ENCODE data around the gene PDE3A. TPM values are rescaled to one million over a fixed set of nuclear protein-coding genes. Genes with fewer than 3 reads are reported as not detected.

Gene PDE3A
- total RNA-seq, 2 experiments from 2014 or later = not detected

- DNase-seq = no peak
- Mint-ChIP-seq H3K4me3 (no peak overlapping the region), H3K27ac (no peak overlapping the region), H3K36me3 (ENCODE audit: low read depth) (no peaks in the 10 kb centered on the region), H3K27me3 (peaks cover 39% of the 10 kb centered on the region), H3K4me1 (peaks cover 6% of the 10 kb centered on the region), H3K9me3 (no peaks in the 10 kb centered on the region)
- POLR2A ChIA-PET = no interaction called here
- CTCF ChIA-PET = no interaction called here
Measured at GRCh38 chr12:20366776-20367409, 1.4 kb upstream of the PDE3A start.

GRCh38 chr12:20367583-20368113 lies 689 bp upstream of the PDE3A start:
- H3K36me3 Mint-ChIP-seq (ENCODE audit: low read depth) = no peaks in the 10 kb centered on the region
- peaks cover 41% of the 10 kb centered on the region for H3K27me3 Mint-ChIP-seq
- no peaks in the 10 kb centered on the region for H3K9me3 Mint-ChIP-seq
- H3K4me1 Mint-ChIP-seq = peaks cover 6% of the 10 kb centered on the region
- H3K4me3 Mint-ChIP-seq = no peak overlapping the region
- DNase-seq = no peak
- ChIA-PET CTCF (no interaction called here), POLR2A (no interaction called here)
- no peak overlapping the region for H3K27ac Mint-ChIP-seq

- no peak overlapping the region for H3K27ac Mint-ChIP-seq
- DNase-seq = no peak
- CTCF ChIA-PET = no interaction called here
- peak overlapping the region; percentile 32 for H3K4me3 Mint-ChIP-seq
- POLR2A ChIA-PET = no interaction called here
- no peaks in the 10 kb centered on the region for H3K9me3 Mint-ChIP-seq
- H3K36me3 Mint-ChIP-seq (ENCODE audit: low read depth) = no peaks in the 10 kb centered on the region
- H3K27me3 Mint-ChIP-seq = peaks cover 44% of the 10 kb centered on the region
- peaks cover 6% of the 10 kb centered on the region for H3K4me1 Mint-ChIP-seq
Measured at GRCh38 chr12:20368651-20369304, 441 bp downstream of the PDE3A start.

GRCh38 chr12:20369305-20370013 lies 1.1 kb downstream of the PDE3A start:
- no peak overlapping the region for H3K4me3 Mint-ChIP-seq
- no peak overlapping the region for H3K27ac Mint-ChIP-seq
- no peaks in the 10 kb centered on the region for H3K36me3 Mint-ChIP-seq (ENCODE audit: low read depth)
- ChIA-PET POLR2A (no interaction called here), CTCF (no interaction called here)
- H3K27me3 Mint-ChIP-seq = peaks cover 44% of the 10 kb centered on the region
- H3K9me3 Mint-ChIP-seq = no peaks in the 10 kb centered on the region
- peaks cover 6% of the 10 kb centered on the region for H3K4me1 Mint-ChIP-seq
- DNase-seq = no peak

GRCh38 chr12:20370014-20370386 lies 1.7 kb downstream of the PDE3A start:
- Mint-ChIP-seq H3K4me1 (peaks cover 6% of the 10 kb centered on the region), H3K36me3 (ENCODE audit: low read depth) (no peaks in the 10 kb centered on the region), H3K27me3 (peaks cover 44% of the 10 kb centered on the region), H3K9me3 (no peaks in the 10 kb centered on the region), H3K4me3 (no peak overlapping the region), H3K27ac (no peak overlapping the region)
- POLR2A ChIA-PET = no interaction called here
- CTCF ChIA-PET = no interaction called here
- no peak for DNase-seq

GRCh38 chr12:20370866-20371519 lies 2.7 kb downstream of the PDE3A start:
- no peak overlapping the region for H3K27ac Mint-ChIP-seq
- no peaks in the 10 kb centered on the region for H3K9me3 Mint-ChIP-seq
- H3K4me3 Mint-ChIP-seq = no peak overlapping the region
- H3K4me1 Mint-ChIP-seq = peaks cover 6% of the 10 kb centered on the region
- peaks cover 46% of the 10 kb centered on the region for H3K27me3 Mint-ChIP-seq
- H3K36me3 Mint-ChIP-seq (ENCODE audit: low read depth) = no peaks in the 10 kb centered on the region
- no peak for DNase-seq
- POLR2A ChIA-PET = no interaction called here
- CTCF ChIA-PET = no interaction called here

- peaks cover 40% of the 10 kb centered on the region for H3K27me3 Mint-ChIP-seq
- no peaks in the 10 kb centered on the region for H3K9me3 Mint-ChIP-seq
- DNase-seq = no peak
- ChIA-PET CTCF (no interaction called here), POLR2A (no interaction called here)
- H3K4me1 Mint-ChIP-seq = peaks cover 6% of the 10 kb centered on the region
- no peaks in the 10 kb centered on the region for H3K36me3 Mint-ChIP-seq (ENCODE audit: low read depth)
- H3K4me3 Mint-ChIP-seq = no peak overlapping the region
- no peak overlapping the region for H3K27ac Mint-ChIP-seq
Measured at GRCh38 chr12:20372326-20373096, 4.2 kb downstream of the PDE3A start.

- no peak for DNase-seq
- Mint-ChIP-seq H3K9me3 (no peaks in the 10 kb centered on the region), H3K27ac (no peak overlapping the region), H3K27me3 (peaks cover 24% of the 10 kb centered on the region), H3K4me1 (no peaks in the 10 kb centered on the region), H3K36me3 (ENCODE audit: low read depth) (no peaks in the 10 kb centered on the region), H3K4me3 (no peak overlapping the region)
- ChIA-PET CTCF (no interaction called here), POLR2A (no interaction called here)
Measured at GRCh38 chr12:20374795-20375194, 6.5 kb downstream of the PDE3A start.

- POLR2A ChIA-PET = no interaction called here
- no peaks in the 10 kb centered on the region for H3K36me3 Mint-ChIP-seq (ENCODE audit: low read depth)
- H3K9me3 Mint-ChIP-seq = no peaks in the 10 kb centered on the region
- DNase-seq = no peak
- H3K27me3 Mint-ChIP-seq = peaks cover 18% of the 10 kb centered on the region
- CTCF ChIA-PET = no interaction called here
- H3K4me3 Mint-ChIP-seq = no peak overlapping the region
- no peaks in the 10 kb centered on the region for H3K4me1 Mint-ChIP-seq
- no peak overlapping the region for H3K27ac Mint-ChIP-seq
Measured at GRCh38 chr12:20375560-20375959, 7.2 kb downstream of the PDE3A start.

- no peak for DNase-seq
- Mint-ChIP-seq H3K27ac (no peak overlapping the region), H3K4me1 (no peaks in the 10 kb centered on the region), H3K27me3 (peaks cover 7% of the 10 kb centered on the region), H3K4me3 (no peak overlapping the region), H3K9me3 (no peaks in the 10 kb centered on the region), H3K36me3 (ENCODE audit: low read depth) (no peaks in the 10 kb centered on the region)
- ChIA-PET CTCF (no interaction called here), POLR2A (no interaction called here)
Measured at GRCh38 chr12:20376984-20377383, 8.6 kb downstream of the PDE3A start.

GRCh38 chr12:20377750-20378149 lies 9.4 kb downstream of the PDE3A start:
- Mint-ChIP-seq H3K4me3 (no peak overlapping the region), H3K36me3 (ENCODE audit: low read depth) (no peaks in the 10 kb centered on the region), H3K4me1 (no peaks in the 10 kb centered on the region), H3K27me3 (peaks cover 6% of the 10 kb centered on the region), H3K27ac (no peak overlapping the region), H3K9me3 (no peaks in the 10 kb centered on the region)
- ChIA-PET POLR2A (no interaction called here), CTCF (no interaction called here)
- no peak for DNase-seq

- Mint-ChIP-seq H3K9me3 (peaks cover 4% of the 10 kb centered on the region), H3K36me3 (ENCODE audit: low read depth) (no peaks in the 10 kb centered on the region), H3K4me1 (no peaks in the 10 kb centered on the region), H3K27ac (no peak overlapping the region), H3K4me3 (no peak overlapping the region), H3K27me3 (no peaks in the 10 kb centered on the region)
- POLR2A ChIA-PET = no interaction called here
- DNase-seq = no peak
- CTCF ChIA-PET = no interaction called here
Measured at GRCh38 chr12:20382117-20382516, 13.8 kb downstream of the PDE3A start.

GRCh38 chr12:20383612-20384011 lies 15.3 kb downstream of the PDE3A start:
- ChIA-PET POLR2A (no interaction called here), CTCF (no interaction called here)

More at GRCh38 chr12:20383612-20384011, 15.3 kb downstream of the PDE3A start:
- DNase-seq = no peak
- Mint-ChIP-seq H3K27me3 (no peaks in the 10 kb centered on the region), H3K36me3 (ENCODE audit: low read depth) (no peaks in the 10 kb centered on the region), H3K9me3 (peaks cover 4% of the 10 kb centered on the region), H3K4me1 (no peaks in the 10 kb centered on the region), H3K27ac (no peak overlapping the region), H3K4me3 (no peak overlapping the region)
